Endothelial cell (in vitro differentiated cells): ENCODE measurements around the gene NPR3. TPM values are rescaled to one million over a fixed set of nuclear protein-coding genes. Genes with fewer than 3 reads are reported as not detected.

Source experiments
- DNase-seq: peaks from one replicate; pipeline ENCODE4 v3.0.0; 2021; ENCODE audit warnings: low spot score
- H3K27ac Mint-ChIP-seq: one replicate; pipeline ENCODE4 v1.8.0; 2021; ENCODE audit warnings: mixed read lengths, inconsistent platforms; ENCODE audit not compliant: unreplicated experiment
- H3K27me3 Mint-ChIP-seq: one replicate; pipeline ENCODE4 v1.8.0; 2021; ENCODE audit warnings: mild to moderate bottlenecking, moderate library complexity, mixed read lengths, inconsistent platforms; ENCODE audit not compliant: unreplicated experiment
- H3K36me3 Mint-ChIP-seq: one replicate; pipeline ENCODE4 v1.8.0; 2021; ENCODE audit warnings: mild to moderate bottlenecking, low read depth, mixed read lengths, inconsistent platforms; ENCODE audit not compliant: unreplicated experiment
- H3K4me1 Mint-ChIP-seq: one replicate; pipeline ENCODE4 v1.8.0; 2021; ENCODE audit warnings: mild to moderate bottlenecking, mixed read lengths, inconsistent platforms; ENCODE audit not compliant: unreplicated experiment
- H3K4me3 Mint-ChIP-seq: one replicate; pipeline ENCODE4 v1.8.0; 2021; ENCODE audit warnings: mild to moderate bottlenecking, mixed read lengths, inconsistent platforms; ENCODE audit not compliant: unreplicated experiment
- H3K9me3 Mint-ChIP-seq: one replicate; pipeline ENCODE4 v1.8.0; 2021; ENCODE audit warnings: mixed read lengths, inconsistent platforms; ENCODE audit not compliant: unreplicated experiment
- CTCF ChIP-seq: fragments of 200-600 bp; sonication (generic); IDR thresholded peaks from one replicate; pipeline ENCODE4 v1.5.0; 2021; ENCODE audit warnings: antibody characterized with exemption; ENCODE audit not compliant: unreplicated experiment
- total RNA-seq: library from RNA; stranded (reverse); fragmentation: NEBNext Ultra II Directional; extraction: Animal tissue kit (Norgen Biotek cat#: 25700); gene quantifications from one replicate; pipeline ENCODE4 v1.2.1, GENCODE V29; 2021; ENCODE audit not compliant: unreplicated experiment

The NPR3 gene
- total RNA-seq, 1 donor from 2014 or later = 73.3 TPM

- no peak for TF ChIP-seq CTCF
- H3K27me3 Mint-ChIP-seq = no peaks in the 10 kb centered on the region
- no peak overlapping the region for H3K27ac Mint-ChIP-seq
- H3K4me1 Mint-ChIP-seq = no peaks in the 10 kb centered on the region
- DNase-seq = no peak
- no peak overlapping the region for H3K4me3 Mint-ChIP-seq
- no peaks in the 10 kb centered on the region for H3K36me3 Mint-ChIP-seq
- no peaks in the 10 kb centered on the region for H3K9me3 Mint-ChIP-seq
These were observed 120.5 kb downstream of the NPR3 start for GRCh38 chr5:32831624-32832023.

- H3K36me3 Mint-ChIP-seq = no peaks in the 10 kb centered on the region
- no peaks in the 10 kb centered on the region for H3K9me3 Mint-ChIP-seq
- DNase-seq = no peak
- no peak overlapping the region for H3K27ac Mint-ChIP-seq
- TF ChIP-seq CTCF = no peak
- H3K4me3 Mint-ChIP-seq = no peak overlapping the region
- no peaks in the 10 kb centered on the region for H3K27me3 Mint-ChIP-seq
- H3K4me1 Mint-ChIP-seq = no peaks in the 10 kb centered on the region
These were observed 122.0 kb downstream of the NPR3 start for GRCh38 chr5:32833127-32833526.

- H3K4me3 Mint-ChIP-seq = no peak overlapping the region
- no peak overlapping the region for H3K27ac Mint-ChIP-seq
- TF ChIP-seq CTCF = no peak
- no peak for DNase-seq
- H3K27me3 Mint-ChIP-seq = no peaks in the 10 kb centered on the region
- H3K36me3 Mint-ChIP-seq = no peaks in the 10 kb centered on the region
- no peaks in the 10 kb centered on the region for H3K4me1 Mint-ChIP-seq
- H3K9me3 Mint-ChIP-seq = no peaks in the 10 kb centered on the region
These were observed 122.5 kb downstream of the NPR3 start for GRCh38 chr5:32833663-32834062.

- H3K4me3 Mint-ChIP-seq = no peak overlapping the region
- no peak for TF ChIP-seq CTCF
- DNase-seq = no peak
- no peaks in the 10 kb centered on the region for H3K27me3 Mint-ChIP-seq
- no peaks in the 10 kb centered on the region for H3K36me3 Mint-ChIP-seq
- no peaks in the 10 kb centered on the region for H3K4me1 Mint-ChIP-seq
- no peaks in the 10 kb centered on the region for H3K9me3 Mint-ChIP-seq
- no peak overlapping the region for H3K27ac Mint-ChIP-seq
These were observed 123.1 kb downstream of the NPR3 start for GRCh38 chr5:32834251-32834650.

GRCh38 chr5:32836176-32836575, 125.1 kb downstream of the NPR3 start:
- Mint-ChIP-seq H3K27ac (no peak overlapping the region), H3K27me3 (no peaks in the 10 kb centered on the region), H3K9me3 (no peaks in the 10 kb centered on the region), H3K36me3 (no peaks in the 10 kb centered on the region), H3K4me3 (no peak overlapping the region), H3K4me1 (no peaks in the 10 kb centered on the region)
- DNase-seq = no peak
- no peak for TF ChIP-seq CTCF
